Natural killer cell treated with Interleukin-12 subunit alpha and Interleukin-12 subunit beta and Interleukin-15 and Interleukin-18, amount 100 ng/mL, for 72 hours (primary cell): ENCODE data around the gene ANKZF1. TPM values are rescaled to one million over a fixed set of nuclear protein-coding genes. Genes with fewer than 3 reads are reported as not detected.

Experiments used
- ATAC-seq, 2 donors: fragments of 150-1000 bp; cut with Tn5 transposase in 1 of 2; sonication (Bioruptor Pico), chemical (Tn5 transposase) in 1 of 2; 2 replicates each; pipeline ENCODE4 v1.10.0; 2021
- DNase-seq: peaks from one replicate; pipeline ENCODE4 v3.0.0; 2022; ENCODE audit warnings: low spot score
- H3K27ac Mint-ChIP-seq, 2 donors: 1 replicate in 1 of 2; 2 replicates in 1 of 2; pipeline ENCODE4 v1.8.0; 2022; ENCODE audit warnings: mixed read lengths in 2 of 2, mild to moderate bottlenecking in 1 of 2, moderate library complexity in 1 of 2
- H3K27me3 Mint-ChIP-seq, 2 donors: 1 replicate in 1 of 2; 2 replicates in 1 of 2; pipeline ENCODE4 v1.8.0; 2022; ENCODE audit warnings: mixed read lengths in 2 of 2
- H3K36me3 Mint-ChIP-seq: one replicate; pipeline ENCODE4 v1.8.0; 2022; ENCODE audit warnings: mixed read lengths
- H3K4me1 Mint-ChIP-seq, 2 donors: 1 replicate in 1 of 2; 2 replicates in 1 of 2; pipeline ENCODE4 v1.8.0; 2022; ENCODE audit warnings: low read depth in 2 of 2, mixed read lengths in 2 of 2, mild to moderate bottlenecking in 1 of 2
- H3K4me3 Mint-ChIP-seq: one replicate; pipeline ENCODE4 v1.8.0; 2022; ENCODE audit warnings: mixed read lengths
- H3K9me3 Mint-ChIP-seq: 2 replicates; pipeline ENCODE4 v1.8.0; 2022; ENCODE audit warnings: mixed read lengths
- total RNA-seq, 2 donors: library from RNA; stranded (reverse); gene quantifications; one replicate each; pipeline ENCODE4 v1.2.3, GENCODE V29; 2022

The ANKZF1 gene
- total RNA-seq, 2 donors from 2014 or later = 82.5 to 87.6 TPM

GRCh38 chr2:219204425-219205164 lies 25.0 kb upstream of the ANKZF1 start:
- Mint-ChIP-seq H3K4me1 (peaks cover 20 to 28% of the 10 kb centered on the region in 2 donors), H3K4me3 (peak overlapping the region; percentile 82), H3K9me3 (no peaks in the 10 kb centered on the region), H3K36me3 (no peaks in the 10 kb centered on the region), H3K27ac (peak overlapping the region in 1 of 2 donors; percentile 96), H3K27me3 (peaks cover 0 to 1% of the 10 kb centered on the region in 2 donors)
- no peak for DNase-seq
- no peak for ATAC-seq

- H3K9me3 Mint-ChIP-seq = no peaks in the 10 kb centered on the region
- no peaks in the 10 kb centered on the region for H3K36me3 Mint-ChIP-seq
- H3K4me1 Mint-ChIP-seq = peaks cover 24 to 27% of the 10 kb centered on the region in 2 donors
- peak overlapping the region; percentile 88 to 96 for H3K27ac Mint-ChIP-seq
- DNase-seq = no peak
- no peak for ATAC-seq
- peak overlapping the region; percentile 82 for H3K4me3 Mint-ChIP-seq
- H3K27me3 Mint-ChIP-seq = no peaks in the 10 kb centered on the region
Observed at GRCh38 chr2:219205165-219205538, 24.5 kb upstream of the ANKZF1 start.

GRCh38 chr2:219205981-219206327 lies 23.7 kb upstream of the ANKZF1 start:
- ATAC-seq = no peak
- Mint-ChIP-seq H3K27me3 (no peaks in the 10 kb centered on the region), H3K4me3 (peak overlapping the region; percentile 82)

GRCh38 chr2:219206328-219207133 lies 23.1 kb upstream of the ANKZF1 start, which contains the start of gene ZFAND2B:
Gene ZFAND2B (plus strand): TSS chr2:219206782. CDS start chr2:219206988, 206 bp downstream.
- ATAC-seq = peak; percentile 98
- Mint-ChIP-seq H3K27me3 (no peaks in the 10 kb centered on the region), H3K4me3 (peak within 1 kb of the TSS; percentile 82), H3K4me1 (peaks cover 20 to 21% of the 10 kb centered on the region in 2 donors), H3K9me3 (no peaks in the 10 kb centered on the region), H3K27ac (peak within 1 kb of the TSS; percentile 88 to 96), H3K36me3 (no peaks in the 10 kb centered on the region)
- DNase-seq = peak; percentile 96

More at GRCh38 chr2:219205981-219206327, 23.7 kb upstream of the ANKZF1 start:
- Mint-ChIP-seq H3K36me3 (no peaks in the 10 kb centered on the region), H3K27ac (peak overlapping the region; percentile 88 to 96), H3K9me3 (no peaks in the 10 kb centered on the region), H3K4me1 (peaks cover 17 to 21% of the 10 kb centered on the region in 2 donors)
- DNase-seq = no peak

DNA sequence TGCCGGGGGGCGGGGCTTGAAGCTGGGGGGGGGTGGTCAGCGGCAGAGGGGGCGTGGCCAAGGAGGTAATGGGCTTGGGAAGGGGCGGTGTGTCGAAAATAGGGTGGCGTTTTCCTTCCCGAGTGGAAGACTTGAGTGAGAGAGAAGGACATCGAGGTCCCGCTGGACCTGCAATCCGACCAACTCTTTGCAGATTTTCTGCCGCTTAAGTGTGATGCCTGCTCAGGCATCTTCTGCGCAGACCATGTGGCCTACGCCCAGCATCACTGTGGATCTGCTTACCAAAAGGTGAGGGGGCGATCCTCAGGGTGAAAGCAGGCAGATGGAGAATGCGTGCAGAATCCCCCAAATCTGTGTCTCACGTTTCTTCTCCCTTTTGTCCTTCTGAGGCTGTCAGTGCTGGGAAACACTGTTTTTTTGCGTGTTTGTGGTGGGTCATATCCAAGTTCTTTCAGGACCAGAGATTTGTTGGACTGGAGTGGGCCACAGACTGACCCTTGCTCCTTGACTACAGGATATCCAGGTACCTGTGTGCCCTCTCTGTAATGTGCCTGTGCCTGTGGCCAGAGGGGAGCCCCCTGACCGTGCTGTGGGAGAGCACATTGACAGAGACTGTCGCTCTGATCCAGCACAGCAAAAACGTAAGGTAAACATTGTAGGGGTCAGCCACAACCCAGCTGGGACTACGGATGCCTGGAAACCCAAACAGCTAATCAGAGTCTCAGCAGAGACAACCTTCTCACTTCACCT lies 22.3 kb upstream of the ANKZF1 start:
- ATAC-seq (no peak), DNase-seq (no peak)
- Mint-ChIP-seq H3K9me3 (no peaks in the 10 kb centered on the region), H3K4me3 (peak overlapping the region; percentile 82), H3K27ac (peak overlapping the region; percentile 63 to 73), H3K4me1 (peaks cover 20 to 21% of the 10 kb centered on the region in 2 donors), H3K27me3 (no peaks in the 10 kb centered on the region), H3K36me3 (no peaks in the 10 kb centered on the region)

GRCh38 chr2:219207884-219208740 lies 21.5 kb upstream of the ANKZF1 start:
- Mint-ChIP-seq H3K27me3 (no peaks in the 10 kb centered on the region), H3K4me3 (peak overlapping the region; percentile 82), H3K4me1 (peaks cover 20 to 21% of the 10 kb centered on the region in 2 donors), H3K36me3 (no peaks in the 10 kb centered on the region), H3K27ac (peak overlapping the region; percentile 63 to 73), H3K9me3 (no peaks in the 10 kb centered on the region)
- ATAC-seq = no peak
- DNase-seq = no peak

- Mint-ChIP-seq H3K4me3 (peak overlapping the region; percentile 33), H3K4me1 (peaks cover 20 to 21% of the 10 kb centered on the region in 2 donors), H3K9me3 (no peaks in the 10 kb centered on the region), H3K36me3 (no peaks in the 10 kb centered on the region), H3K27ac (peak overlapping the region; percentile 62 to 70), H3K27me3 (no peaks in the 10 kb centered on the region)
- ATAC-seq = no peak
- DNase-seq = no peak
Observed at GRCh38 chr2:219209236-219210195, 20.1 kb upstream of the ANKZF1 start.

DNA sequence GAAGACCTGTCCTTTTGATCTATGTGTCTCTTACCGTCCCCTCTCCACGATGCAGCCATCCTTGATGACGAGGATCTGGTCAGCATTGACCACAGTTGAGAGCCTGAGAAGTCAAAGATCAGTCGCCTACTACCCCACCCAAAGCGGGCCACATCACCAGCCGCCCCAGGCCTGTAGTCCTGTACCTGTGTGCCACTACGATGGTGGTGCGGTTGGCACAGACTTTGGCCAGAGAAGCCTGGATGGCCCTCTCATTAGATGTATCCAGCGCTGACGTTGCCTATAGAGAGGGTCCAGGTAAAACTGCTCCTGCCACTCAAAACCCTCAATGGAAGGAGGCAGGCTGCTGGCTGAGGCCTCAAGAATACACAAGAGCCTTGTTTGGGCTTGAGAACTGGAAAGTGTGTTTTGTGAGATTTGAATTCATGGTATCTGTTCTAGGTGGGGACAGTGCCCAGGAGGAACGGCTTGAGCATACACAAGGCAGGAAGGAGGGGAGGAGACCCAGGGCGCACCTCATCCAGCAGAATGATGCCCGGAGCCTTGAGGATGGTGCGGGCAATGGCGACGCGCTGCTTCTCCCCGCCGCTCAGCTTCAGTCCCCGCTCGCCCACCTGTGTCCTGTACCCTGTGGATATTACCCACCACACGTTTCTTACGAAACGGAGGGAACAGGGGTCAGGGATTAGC lies 19.3 kb upstream of the ANKZF1 start:
- Mint-ChIP-seq H3K9me3 (no peaks in the 10 kb centered on the region), H3K4me3 (peak overlapping the region; percentile 33), H3K4me1 (peaks cover 21 to 23% of the 10 kb centered on the region in 2 donors), H3K27ac (peak overlapping the region; percentile 62 to 70), H3K27me3 (no peaks in the 10 kb centered on the region), H3K36me3 (no peaks in the 10 kb centered on the region)
- no peak for DNase-seq
- no peak for ATAC-seq

GRCh38 chr2:219210886-219211362 lies 18.7 kb upstream of the ANKZF1 start:
- no peak for DNase-seq
- Mint-ChIP-seq H3K27me3 (no peaks in the 10 kb centered on the region), H3K27ac (peak overlapping the region in 1 of 2 donors; percentile 62), H3K9me3 (no peaks in the 10 kb centered on the region), H3K4me1 (peaks cover 20 to 23% of the 10 kb centered on the region in 2 donors), H3K4me3 (no peak overlapping the region), H3K36me3 (no peaks in the 10 kb centered on the region)
- no peak for ATAC-seq

GRCh38 chr2:219213026-219213415 lies 16.6 kb upstream of the ANKZF1 start:
- no peak overlapping the region for H3K27ac Mint-ChIP-seq
- H3K36me3 Mint-ChIP-seq = no peaks in the 10 kb centered on the region
- no peaks in the 10 kb centered on the region for H3K9me3 Mint-ChIP-seq
- no peaks in the 10 kb centered on the region for H3K27me3 Mint-ChIP-seq
- DNase-seq = no peak
- H3K4me3 Mint-ChIP-seq = no peak overlapping the region
- H3K4me1 Mint-ChIP-seq = peaks cover 10 to 26% of the 10 kb centered on the region in 2 donors
- no peak for ATAC-seq

DNA sequence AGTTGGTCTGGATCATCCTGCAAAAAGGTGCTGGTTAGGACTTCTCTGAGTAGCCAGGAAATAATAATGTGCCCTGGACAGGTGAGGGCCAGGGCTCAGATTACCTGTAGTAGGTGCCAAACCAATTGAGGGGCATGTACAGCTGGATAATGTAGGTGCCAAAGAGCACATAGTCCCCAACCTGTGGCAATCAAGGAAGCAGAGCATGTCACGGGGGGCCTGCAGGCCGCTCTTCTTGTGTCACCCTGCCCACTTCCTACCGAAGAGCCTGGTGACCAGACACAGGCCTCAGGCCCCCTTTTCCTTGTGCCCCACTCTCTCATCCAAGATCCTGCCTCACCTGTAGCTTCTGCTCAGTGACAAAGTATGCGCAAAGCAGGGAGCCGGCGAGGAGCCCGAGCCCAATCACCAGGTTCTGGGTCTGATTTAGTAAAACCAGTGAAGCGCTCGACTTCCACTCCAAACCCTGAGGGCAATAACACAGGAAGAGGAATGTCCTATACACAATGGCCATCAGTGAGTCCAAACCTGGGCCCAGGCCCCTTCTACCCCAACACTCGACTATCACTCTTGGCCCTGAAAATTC lies 16.0 kb upstream of the ANKZF1 start:
- Mint-ChIP-seq H3K4me3 (no peak overlapping the region), H3K27ac (no peak overlapping the region), H3K36me3 (no peaks in the 10 kb centered on the region), H3K4me1 (peaks cover 5 to 24% of the 10 kb centered on the region in 2 donors), H3K9me3 (no peaks in the 10 kb centered on the region), H3K27me3 (no peaks in the 10 kb centered on the region)
- ATAC-seq (no peak), DNase-seq (no peak)
